Panc1 (cell line): ENCODE measurements around the gene EXD3. TPM values are rescaled to one million over a fixed set of nuclear protein-coding genes. Genes with fewer than 3 reads are reported as not detected.
A peak's percentile ranks its signal among the peaks of the same experiment; 100 is the strongest.
"Not testable (repeated sequence)": the region's sequence is repeated elsewhere in the genome, so short reads cannot be mapped to it uniquely, and the experiment has no call there.

Source experiments
- ATAC-seq: fragments of 200-7000 bp; cut with Tn5 transposase; 2 replicates; pipeline ENCODE4 v1.9.1; 2020; ENCODE audit warnings: mild to moderate bottlenecking, moderate library complexity
- BruUV-seq: library from RNA; stranded (reverse); fragments of 400-500 nt; replicated peaks from 2 replicates; lab custom pipeline; 2021; lab: Mats Ljungman, UMichigan
- CTCF ChIA-PET: fragments of 300-600 bp; sonication (Branson Sonifier 250); formaldehyde crosslinking; loops from one replicate; lab custom pipeline; 2022; ENCODE audit warnings: antibody characterized with exemption; lab: Charles Lee
- POLR2A ChIA-PET: fragments of 300-600 bp; sonication (Branson Sonifier 250); formaldehyde crosslinking; loops from one replicate; lab custom pipeline; 2022; ENCODE audit warnings: antibody characterized with exemption; lab: Charles Lee
- DNase-seq: peaks from one replicate; pipeline ENCODE4 v3.0.0-alpha.2; 2010; ENCODE audit warnings: low read depth, low spot score
- H3K27ac ChIP-seq: 2 replicates; pipeline ENCODE4 v1.5.1; 2011; ENCODE audit warnings: mild to moderate bottlenecking, low read length, inconsistent platforms
- H3K27me3 ChIP-seq: fragments of 200-500 bp; sonication (Bioruptor generic); 2 replicates; pipeline ENCODE4 v1.6.0; 2014; ENCODE audit warnings: low read length, inconsistent platforms; ENCODE audit not compliant: control insufficient read depth, insufficient read depth
- H3K36me3 ChIP-seq: fragments of 200-500 bp; sonication (Bioruptor generic); 2 replicates; pipeline ENCODE4 v1.5.1; 2014; ENCODE audit warnings: inconsistent platforms, mild to moderate bottlenecking, low read length, moderate library complexity; ENCODE audit not compliant: control insufficient read depth, insufficient read depth
- H3K4me1 ChIP-seq: 2 replicates; pipeline ENCODE4 v1.5.1; 2011; ENCODE audit warnings: inconsistent platforms, mild to moderate bottlenecking, low read length, moderate library complexity; ENCODE audit not compliant: control insufficient read depth, insufficient read depth
- H3K4me3 ChIP-seq, 2 experiments: 2 replicates each; pipeline ENCODE4 v1.5.1; 2011 to 2012; ENCODE audit warnings: low read depth in 2 of 2, low read length in 2 of 2, mild to moderate bottlenecking in 2 of 2, inconsistent platforms in 1 of 2, moderate library complexity in 1 of 2
- H3K9me3 ChIP-seq: fragments of 200-500 bp; sonication (Bioruptor generic); 2 replicates; pipeline ENCODE4 v1.5.1; 2014; ENCODE audit warnings: low read depth, mild to moderate bottlenecking, inconsistent platforms, low read length, moderate library complexity; ENCODE audit not compliant: control insufficient read depth, insufficient read depth
- CTCF ChIP-seq: fragments of 450-650 bp; IDR thresholded peaks from 2 replicates; pipeline ENCODE4 v1.5.1; 2017; ENCODE audit warnings: mild to moderate bottlenecking
- REST ChIP-seq, 2 experiments: IDR thresholded peaks; 2 replicates each; pipeline ENCODE4 v1.6.1; 2011 to 2012; ENCODE audit warnings: low read depth in 2 of 2, control low read depth in 1 of 2, low read length in 1 of 2, mild to moderate bottlenecking in 1 of 2, moderate library complexity in 1 of 2; ENCODE audit not compliant: insufficient read depth in 1 of 2
- TCF7L2 ChIP-seq: IDR thresholded peaks from 2 replicates; pipeline ENCODE4 v1.6.1; 2011; ENCODE audit warnings: mild to moderate bottlenecking, low read depth, low read length, inconsistent platforms
- in situ Hi-C: cut with HindIII; loops from 2 replicates; pipeline ENCODE4 v1.10.0; 2016; ENCODE audit warnings: low sequenced_read_pairs, low pct_unique_long_range_greater_than_20kb
- intact Hi-C: fragments of 100-400 bp; cut with micrococcal nuclease; formaldehyde crosslinking; loops from one replicate; pipeline ENCODE4 v1.10.0; 2022; ENCODE audit not compliant: unreplicated experiment
- microRNA-seq: library from miRNA; unstranded; fragments of <30 nt; microRNA quantifications from one replicate; pipeline ENCODE4 v1.1.0, GENCODE V29; 2020; ENCODE audit not compliant: unreplicated experiment
- total RNA-seq: library from RNA; stranded (reverse); gene quantifications from one replicate; pipeline ENCODE4 v1.2.1, GENCODE V29; 2021; ENCODE audit not compliant: unreplicated experiment

Gene EXD3
- total RNA-seq, 1 experiment from 2014 or later: 9.2 TPM

DNA sequence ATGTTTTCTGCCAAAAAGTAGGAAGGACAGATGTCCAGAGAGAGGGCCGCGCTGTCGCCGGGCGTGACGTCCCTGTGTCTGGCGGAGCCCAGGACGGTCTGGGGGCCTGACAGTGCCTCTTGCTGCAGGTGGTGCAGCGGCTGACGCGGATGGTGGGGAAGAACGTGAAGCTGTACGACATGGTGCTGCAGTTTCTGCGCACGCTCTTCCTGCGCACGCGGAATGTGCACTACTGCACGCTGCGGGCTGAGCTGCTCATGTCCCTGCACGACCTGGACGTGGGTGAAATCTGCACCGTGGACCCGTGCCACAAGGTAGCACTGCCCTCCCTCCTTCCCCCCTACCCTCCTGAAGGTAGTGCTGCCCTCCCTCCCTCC, 160.1 kb downstream of the EXD3 start:
- intact Hi-C loops (no loop called here), in situ Hi-C loops (no loop called here)
- no peaks in the 10 kb centered on the region for H3K27me3 ChIP-seq
- ATAC-seq (no peak), DNase-seq (no peak)
- no peaks in the 10 kb centered on the region for H3K4me1 ChIP-seq
- BruUV-seq: no TSS peak
- H3K9me3 ChIP-seq: no peaks in the 10 kb centered on the region
- H3K4me3 ChIP-seq: no peak overlapping the region
- TF ChIP-seq REST (IDR thresholded peaks at IDR 0.05; ENCODE audit: insufficient read depth in 1 of 2, low read depth in 2 of 2, low read length in 1 of 2): no peak
- no peak for TF ChIP-seq CTCF
- TF ChIP-seq TCF7L2: no peak
- H3K27ac ChIP-seq: no peak overlapping the region
- POLR2A ChIA-PET: no interaction called here
- 0 out of 2 replicates have a peak, but pooled peaks cover 3% of the 10 kb centered on the region for H3K36me3 ChIP-seq
- CTCF ChIA-PET: no interaction called here

DNA sequence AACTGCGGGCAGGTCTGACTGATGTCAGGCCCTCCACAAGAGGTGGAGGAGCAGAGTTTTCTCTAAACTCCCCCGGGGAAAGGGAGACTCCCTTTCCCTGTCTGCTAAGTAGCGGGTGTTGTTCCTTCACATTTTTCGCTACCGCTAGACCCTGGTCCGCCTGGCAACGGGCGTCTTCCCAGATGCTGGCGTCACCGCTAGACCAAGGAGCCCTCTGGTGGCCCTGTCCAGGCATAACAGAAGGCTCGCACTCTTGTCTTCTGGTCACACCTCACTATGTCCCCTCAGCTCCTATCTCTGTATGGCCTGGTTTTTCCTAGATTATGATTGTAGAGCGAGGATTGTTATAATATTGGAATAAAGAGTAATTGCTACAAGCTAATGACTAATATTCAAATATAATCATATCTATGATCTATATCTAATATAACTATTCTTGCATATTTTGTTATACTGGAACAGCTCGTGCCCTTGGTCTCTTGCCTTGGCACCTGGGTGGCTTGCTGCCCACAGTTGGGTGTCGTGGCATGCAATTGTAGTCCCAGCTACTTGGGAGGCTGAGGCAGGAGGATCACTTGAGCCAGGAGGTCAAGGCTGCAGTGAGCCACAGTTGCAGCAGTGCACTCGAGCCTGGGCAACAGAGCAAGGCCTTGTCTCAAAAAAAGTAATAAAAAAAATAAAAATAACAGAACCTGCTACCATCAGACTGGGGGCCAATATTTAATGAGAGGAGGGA, 160.6 kb downstream of the EXD3 start:
- H3K27ac ChIP-seq, H3K27me3 ChIP-seq, intact Hi-C loops, in situ Hi-C loops, H3K36me3 ChIP-seq, ATAC-seq, DNase-seq, H3K9me3 ChIP-seq, H3K4me3 ChIP-seq, BruUV-seq, H3K4me1 ChIP-seq: not testable (repeated sequence)
- CTCF ChIA-PET: interaction anchor here (1.0 kb wide), 1 partner anchor 26 kb away, joined by 3 read pairs; no protein-coding TSS in a partner anchor
- TF ChIP-seq CTCF: peak; percentile 76
- POLR2A ChIA-PET: interaction anchor here (0.8 kb wide), 1 partner anchor 22 kb away, joined by 3 read pairs; the partner anchor contains the start of gene TUBB4B

Small RNA genes within 50 kb of the gene (microRNA-seq; reads per million reads assigned to microRNA genes)
- 5.7 reads per million, percentile 17 among the genes with 10 or more reads in this experiment for gene MIR7114

Other genes with a start within 250 kb of the EXD3 start
- gene ANAPC2, start 234.6 kb downstream of the EXD3 start, total RNA-seq: 46.0 TPM
- 86.9 TPM for gene SSNA1, start 234.5 kb downstream of the EXD3 start, total RNA-seq
- 21.7 TPM for gene TPRN, start 222.4 kb downstream of the EXD3 start, total RNA-seq
- 25.4 TPM for gene TMEM203, start 217.5 kb downstream of the EXD3 start, total RNA-seq
- gene NDOR1, start 217.5 kb downstream of the EXD3 start, total RNA-seq: 15.6 TPM
- gene RNF208, start 200.9 kb downstream of the EXD3 start, total RNA-seq: 11.5 TPM
- 0.67 TPM for gene CYSRT1, start 198.0 kb downstream of the EXD3 start, total RNA-seq
- 0.15 TPM for gene RNF224, start 195.7 kb downstream of the EXD3 start, total RNA-seq
- gene SLC34A3, start 192.3 kb downstream of the EXD3 start, total RNA-seq: not detected
- 265 TPM for gene TUBB4B, start 181.9 kb downstream of the EXD3 start, total RNA-seq
- 0.26 TPM for gene STPG3, start 171.9 kb downstream of the EXD3 start, total RNA-seq
- gene NELFB, start 167.8 kb downstream of the EXD3 start, total RNA-seq: 62.4 TPM
- gene TOR4A, start 145.4 kb downstream of the EXD3 start, total RNA-seq: 37.1 TPM
- gene NRARP, start 120.9 kb downstream of the EXD3 start, total RNA-seq: 16.9 TPM
- 3.7 TPM for gene NOXA1, start 231 bp upstream of the EXD3 start, total RNA-seq
- gene ENTPD8, start 18.2 kb upstream of the EXD3 start, total RNA-seq: 3.9 TPM
- 40.0 TPM for gene NSMF, start 36.2 kb upstream of the EXD3 start, total RNA-seq
- 3.9 TPM for gene PNPLA7, start 127.2 kb upstream of the EXD3 start, total RNA-seq
- gene MRPL41, start 128.7 kb upstream of the EXD3 start, total RNA-seq: 86.4 TPM
- gene DPH7, start 155.8 kb upstream of the EXD3 start, total RNA-seq: 35.9 TPM
- 37.0 TPM for gene ZMYND19, start 167.3 kb upstream of the EXD3 start, total RNA-seq
- 47.1 TPM for gene ARRDC1, start 182.5 kb upstream of the EXD3 start, total RNA-seq
- gene EHMT1, start 195.8 kb upstream of the EXD3 start, total RNA-seq: 63.9 TPM